ENCODE measurements around the gene NEK4. TPM values are rescaled to one million over a fixed set of nuclear protein-coding genes. Genes with fewer than 3 reads are reported as not detected.
A peak's percentile ranks its signal among the peaks of the same experiment; 100 is the strongest.

The NEK4 gene
- total and polyA plus RNA-seq, 2 of the 13 experiments (the other 11 are each of a cell fraction or from before 2014, with no cell fraction given) = 16.5 to 38.0 TPM

DNA sequence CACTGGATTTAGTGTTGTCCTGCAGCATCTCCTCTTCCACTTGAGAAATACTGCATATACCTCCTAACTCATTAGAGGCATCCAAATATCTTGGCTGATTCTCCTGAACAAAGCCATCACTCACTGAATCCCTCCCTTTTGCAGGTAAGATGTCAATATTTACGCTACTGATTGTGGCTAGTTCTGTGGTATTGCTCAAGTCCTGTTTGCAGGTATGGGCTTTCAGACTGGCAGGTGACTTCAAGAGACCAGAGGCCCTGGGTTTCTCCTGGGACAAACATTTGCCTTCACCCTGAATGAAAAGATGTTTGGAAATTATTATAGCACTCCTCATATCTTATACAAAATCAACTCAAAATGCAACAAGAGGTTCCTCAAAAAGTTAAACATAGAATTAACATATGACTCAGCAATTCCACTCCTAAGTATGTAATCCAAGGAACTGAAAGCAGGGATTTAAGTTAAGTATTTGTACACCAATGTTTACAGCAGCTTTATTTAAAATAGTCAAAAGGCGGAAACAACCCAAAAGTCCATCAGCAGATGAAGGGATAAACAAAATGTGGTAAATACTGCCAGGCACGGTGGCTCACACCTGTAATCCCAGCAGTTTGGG lies 18.6 kb downstream of the NEK4 start (continued):
- no peak for TF ChIP-seq NR1H2 (CRISPR knock-in tag; IDR thresholded peaks at IDR 0.05; ENCODE audit: borderline replicate concordance, low read depth)
- no peak for TF ChIP-seq KDM5B (CRISPR knock-in tag; IDR thresholded peaks at IDR 0.05; ENCODE audit: borderline replicate concordance)
- TF ChIP-seq, protein P1, sequence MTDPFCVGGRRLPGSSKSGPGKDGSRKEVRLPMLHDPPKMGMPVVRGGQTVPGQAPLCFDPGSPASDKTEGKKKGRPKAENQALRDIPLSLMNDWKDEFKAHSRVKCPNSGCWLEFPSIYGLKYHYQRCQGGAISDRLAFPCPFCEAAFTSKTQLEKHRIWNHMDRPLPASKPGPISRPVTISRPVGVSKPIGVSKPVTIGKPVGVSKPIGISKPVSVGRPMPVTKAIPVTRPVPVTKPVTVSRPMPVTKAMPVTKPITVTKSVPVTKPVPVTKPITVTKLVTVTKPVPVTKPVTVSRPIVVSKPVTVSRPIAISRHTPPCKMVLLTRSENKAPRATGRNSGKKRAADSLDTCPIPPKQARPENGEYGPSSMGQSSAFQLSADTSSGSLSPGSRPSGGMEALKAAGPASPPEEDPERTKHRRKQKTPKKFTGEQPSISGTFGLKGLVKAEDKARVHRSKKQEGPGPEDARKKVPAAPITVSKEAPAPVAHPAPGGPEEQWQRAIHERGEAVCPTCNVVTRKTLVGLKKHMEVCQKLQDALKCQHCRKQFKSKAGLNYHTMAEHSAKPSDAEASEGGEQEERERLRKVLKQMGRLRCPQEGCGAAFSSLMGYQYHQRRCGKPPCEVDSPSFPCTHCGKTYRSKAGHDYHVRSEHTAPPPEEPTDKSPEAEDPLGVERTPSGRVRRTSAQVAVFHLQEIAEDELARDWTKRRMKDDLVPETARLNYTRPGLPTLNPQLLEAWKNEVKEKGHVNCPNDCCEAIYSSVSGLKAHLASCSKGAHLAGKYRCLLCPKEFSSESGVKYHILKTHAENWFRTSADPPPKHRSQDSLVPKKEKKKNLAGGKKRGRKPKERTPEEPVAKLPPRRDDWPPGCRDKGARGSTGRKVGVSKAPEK (CRISPR knock-in tag; IDR thresholded peaks at IDR 0.05; ENCODE audit: borderline replicate concordance) = no peak
- no peak for TF ChIP-seq ZNF556 (CRISPR knock-in tag; IDR thresholded peaks at IDR 0.05; ENCODE audit: borderline replicate concordance)
- no peak for TF ChIP-seq ZNF326 (CRISPR knock-in tag; IDR thresholded peaks at IDR 0.05; ENCODE audit: borderline replicate concordance)
- TF ChIP-seq, protein P2, sequence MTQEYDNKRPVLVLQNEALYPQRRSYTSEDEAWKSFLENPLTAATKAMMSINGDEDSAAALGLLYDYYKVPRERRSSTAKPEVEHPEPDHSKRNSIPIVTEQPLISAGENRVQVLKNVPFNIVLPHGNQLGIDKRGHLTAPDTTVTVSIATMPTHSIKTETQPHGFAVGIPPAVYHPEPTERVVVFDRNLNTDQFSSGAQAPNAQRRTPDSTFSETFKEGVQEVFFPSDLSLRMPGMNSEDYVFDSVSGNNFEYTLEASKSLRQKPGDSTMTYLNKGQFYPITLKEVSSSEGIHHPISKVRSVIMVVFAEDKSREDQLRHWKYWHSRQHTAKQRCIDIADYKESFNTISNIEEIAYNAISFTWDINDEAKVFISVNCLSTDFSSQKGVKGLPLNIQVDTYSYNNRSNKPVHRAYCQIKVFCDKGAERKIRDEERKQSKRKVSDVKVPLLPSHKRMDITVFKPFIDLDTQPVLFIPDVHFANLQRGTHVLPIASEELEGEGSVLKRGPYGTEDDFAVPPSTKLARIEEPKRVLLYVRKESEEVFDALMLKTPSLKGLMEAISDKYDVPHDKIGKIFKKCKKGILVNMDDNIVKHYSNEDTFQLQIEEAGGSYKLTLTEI (CRISPR knock-in tag; conservative IDR thresholded peaks at IDR 0.05) = no peak
- peak; percentile 86 for TF ChIP-seq ZEB1 (IDR thresholded peaks at IDR 0.05; ENCODE audit: insufficient replicate concordance, low read depth)
- TF ChIP-seq BRCA1 (CRISPR knock-in tag; IDR thresholded peaks at IDR 0.05) = no peak
- no peak for TF ChIP-seq HOXD1 (CRISPR knock-in tag; IDR thresholded peaks at IDR 0.05)
- TF ChIP-seq, protein P3, sequence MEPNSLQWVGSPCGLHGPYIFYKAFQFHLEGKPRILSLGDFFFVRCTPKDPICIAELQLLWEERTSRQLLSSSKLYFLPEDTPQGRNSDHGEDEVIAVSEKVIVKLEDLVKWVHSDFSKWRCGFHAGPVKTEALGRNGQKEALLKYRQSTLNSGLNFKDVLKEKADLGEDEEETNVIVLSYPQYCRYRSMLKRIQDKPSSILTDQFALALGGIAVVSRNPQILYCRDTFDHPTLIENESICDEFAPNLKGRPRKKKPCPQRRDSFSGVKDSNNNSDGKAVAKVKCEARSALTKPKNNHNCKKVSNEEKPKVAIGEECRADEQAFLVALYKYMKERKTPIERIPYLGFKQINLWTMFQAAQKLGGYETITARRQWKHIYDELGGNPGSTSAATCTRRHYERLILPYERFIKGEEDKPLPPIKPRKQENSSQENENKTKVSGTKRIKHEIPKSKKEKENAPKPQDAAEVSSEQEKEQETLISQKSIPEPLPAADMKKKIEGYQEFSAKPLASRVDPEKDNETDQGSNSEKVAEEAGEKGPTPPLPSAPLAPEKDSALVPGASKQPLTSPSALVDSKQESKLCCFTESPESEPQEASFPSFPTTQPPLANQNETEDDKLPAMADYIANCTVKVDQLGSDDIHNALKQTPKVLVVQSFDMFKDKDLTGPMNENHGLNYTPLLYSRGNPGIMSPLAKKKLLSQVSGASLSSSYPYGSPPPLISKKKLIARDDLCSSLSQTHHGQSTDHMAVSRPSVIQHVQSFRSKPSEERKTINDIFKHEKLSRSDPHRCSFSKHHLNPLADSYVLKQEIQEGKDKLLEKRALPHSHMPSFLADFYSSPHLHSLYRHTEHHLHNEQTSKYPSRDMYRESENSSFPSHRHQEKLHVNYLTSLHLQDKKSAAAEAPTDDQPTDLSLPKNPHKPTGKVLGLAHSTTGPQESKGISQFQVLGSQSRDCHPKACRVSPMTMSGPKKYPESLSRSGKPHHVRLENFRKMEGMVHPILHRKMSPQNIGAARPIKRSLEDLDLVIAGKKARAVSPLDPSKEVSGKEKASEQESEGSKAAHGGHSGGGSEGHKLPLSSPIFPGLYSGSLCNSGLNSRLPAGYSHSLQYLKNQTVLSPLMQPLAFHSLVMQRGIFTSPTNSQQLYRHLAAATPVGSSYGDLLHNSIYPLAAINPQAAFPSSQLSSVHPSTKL (CRISPR knock-in tag; IDR thresholded peaks at IDR 0.05) = peak; percentile 22; the same call in 1 of the 2 replicates
- TF ChIP-seq ZNF253 (CRISPR knock-in tag; IDR thresholded peaks at IDR 0.05; ENCODE audit: borderline replicate concordance) = no peak

Measured in HepG2 (cell line).